Loucy (cell line): ENCODE results near the gene ARF1.

ENCODE experiments used
- H2AFZ ChIP-seq: fragments of 200-600 bp; sonication (generic); 2 replicates; pipeline ENCODE4 v1.6.0; 2016; ENCODE audit warnings: antibody characterized with exemption, mild to moderate bottlenecking, low read length, moderate library complexity
- H3F3A ChIP-seq: fragments of 200-600 bp; 2 replicates; pipeline ENCODE4 v1.6.0; 2016; ENCODE audit warnings: antibody characterized with exemption, low read depth, mild to moderate bottlenecking
- H3K27me3 ChIP-seq: fragments of 200-600 bp; sonication (generic); 2 replicates; pipeline ENCODE4 v1.6.1; 2014; ENCODE audit warnings: low read length, mild to moderate bottlenecking; ENCODE audit not compliant: insufficient read depth, poor library complexity, severe bottlenecking
- H3K36me3 ChIP-seq: fragments of 200-600 bp; sonication (generic); 2 replicates; pipeline ENCODE4 v1.6.1; 2016; ENCODE audit warnings: low read length; ENCODE audit not compliant: insufficient read depth
- H3K4me1 ChIP-seq: fragments of 200-600 bp; sonication (generic); 2 replicates; pipeline ENCODE4 v1.5.1; 2014; ENCODE audit warnings: low read length, mild to moderate bottlenecking; ENCODE audit not compliant: insufficient read depth, poor library complexity, severe bottlenecking
- H3K4me2 ChIP-seq: fragments of 200-600 bp; sonication (generic); 2 replicates; pipeline ENCODE4 v1.6.0; 2014; ENCODE audit warnings: antibody characterized with exemption, low read length, low read depth, mild to moderate bottlenecking; ENCODE audit not compliant: poor library complexity, severe bottlenecking
- H3K4me3 ChIP-seq: fragments of 200-600 bp; sonication (generic); 2 replicates; pipeline ENCODE4 v1.5.1; 2014; ENCODE audit warnings: low read length, mild to moderate bottlenecking, mixed read lengths; ENCODE audit not compliant: poor library complexity, severe bottlenecking
- H3K79me2 ChIP-seq: fragments of 200-600 bp; sonication (generic); 2 replicates; pipeline ENCODE4 v1.6.1; 2014; ENCODE audit warnings: low read length; ENCODE audit not compliant: insufficient read depth
- H3K9ac ChIP-seq: fragments of 200-600 bp; sonication (generic); 2 replicates; pipeline ENCODE4 v1.6.0; 2014; ENCODE audit warnings: mild to moderate bottlenecking, low read depth, low read length, moderate library complexity; ENCODE audit not compliant: poor library complexity, severe bottlenecking
- H3K9me2 ChIP-seq: fragments of 200-600 bp; sonication (generic); replicated peaks from 2 replicates; pipeline ENCODE4 v1.6.1; 2016; ENCODE audit warnings: low read depth, low read length, mixed read lengths
- H3K9me3 ChIP-seq: fragments of 200-600 bp; sonication (generic); 2 replicates; pipeline ENCODE4 v1.6.1; 2014; ENCODE audit warnings: mild to moderate bottlenecking, antibody characterized with exemption, low read length, low read depth; ENCODE audit not compliant: insufficient read depth
- H4K20me1 ChIP-seq: fragments of 200-600 bp; sonication (generic); 2 replicates; pipeline ENCODE4 v1.6.0; 2014; ENCODE audit warnings: antibody characterized with exemption, low read length, mild to moderate bottlenecking; ENCODE audit not compliant: insufficient read depth, poor library complexity, severe bottlenecking
- EZH2phosphoT487 ChIP-seq: fragments of 200-600 bp; IDR thresholded peaks from 2 replicates; pipeline ENCODE4 v1.6.1; 2018; ENCODE audit warnings: antibody characterized with exemption, mild to moderate bottlenecking, moderate library complexity, borderline replicate concordance
- TF ChIP-seq, protein P1 (sequence below): fragments of 200-600 bp; sonication (generic); conservative IDR thresholded peaks from 2 replicates; pipeline ENCODE4 v1.5.1; 2014; ENCODE audit warnings: mild to moderate bottlenecking, antibody characterized with exemption, low read length

The ARF1 gene

DNA sequence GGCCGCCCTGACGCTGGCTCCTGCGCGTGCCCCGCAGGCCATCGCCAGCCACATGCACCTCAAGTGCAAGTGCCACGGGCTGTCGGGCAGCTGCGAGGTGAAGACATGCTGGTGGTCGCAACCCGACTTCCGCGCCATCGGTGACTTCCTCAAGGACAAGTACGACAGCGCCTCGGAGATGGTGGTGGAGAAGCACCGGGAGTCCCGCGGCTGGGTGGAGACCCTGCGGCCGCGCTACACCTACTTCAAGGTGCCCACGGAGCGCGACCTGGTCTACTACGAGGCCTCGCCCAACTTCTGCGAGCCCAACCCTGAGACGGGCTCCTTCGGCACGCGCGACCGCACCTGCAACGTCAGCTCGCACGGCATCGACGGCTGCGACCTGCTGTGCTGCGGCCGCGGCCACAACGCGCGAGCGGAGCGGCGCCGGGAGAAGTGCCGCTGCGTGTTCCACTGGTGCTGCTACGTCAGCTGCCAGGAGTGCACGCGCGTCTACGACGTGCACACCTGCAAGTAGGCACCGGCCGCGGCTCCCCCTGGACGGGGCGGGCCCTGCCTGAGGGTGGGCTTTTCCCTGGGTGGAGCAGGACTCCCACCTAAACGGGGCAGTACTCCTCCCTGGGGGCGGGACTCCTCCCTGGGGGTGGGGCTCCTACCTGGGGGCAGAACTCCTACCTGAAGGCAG lies 23.4 kb upstream of the ARF1 start:
- no peaks in the 10 kb centered on the region for H3K79me2 ChIP-seq
- H3K4me2 ChIP-seq = no peak overlapping the region
- H4K20me1 ChIP-seq = no peaks in the 10 kb centered on the region

DNA sequence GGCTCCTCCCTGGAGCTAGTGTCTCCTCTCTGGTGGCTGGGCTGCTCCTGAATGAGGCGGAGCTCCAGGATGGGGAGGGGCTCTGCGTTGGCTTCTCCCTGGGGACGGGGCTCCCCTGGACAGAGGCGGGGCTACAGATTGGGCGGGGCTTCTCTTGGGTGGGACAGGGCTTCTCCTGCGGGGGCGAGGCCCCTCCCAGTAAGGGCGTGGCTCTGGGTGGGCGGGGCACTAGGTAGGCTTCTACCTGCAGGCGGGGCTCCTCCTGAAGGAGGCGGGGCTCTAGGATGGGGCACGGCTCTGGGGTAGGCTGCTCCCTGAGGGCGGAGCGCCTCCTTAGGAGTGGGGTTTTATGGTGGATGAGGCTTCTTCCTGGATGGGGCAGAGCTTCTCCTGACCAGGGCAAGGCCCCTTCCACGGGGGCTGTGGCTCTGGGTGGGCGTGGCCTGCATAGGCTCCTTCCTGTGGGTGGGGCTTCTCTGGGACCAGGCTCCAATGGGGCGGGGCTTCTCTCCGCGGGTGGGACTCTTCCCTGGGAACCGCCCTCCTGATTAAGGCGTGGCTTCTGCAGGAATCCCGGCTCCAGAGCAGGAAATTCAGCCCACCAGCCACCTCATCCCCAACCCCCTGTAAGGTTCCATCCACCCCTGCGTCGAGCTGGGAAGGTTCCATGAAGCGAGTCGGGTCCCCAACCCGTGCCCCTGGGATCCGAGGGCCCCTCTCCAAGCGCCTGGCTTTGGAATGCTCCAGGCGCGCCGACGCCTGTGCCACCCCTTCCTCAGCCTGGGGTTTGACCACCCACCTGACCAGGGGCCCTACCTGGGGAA lies 22.7 kb upstream of the ARF1 start:
- no peaks in the 10 kb centered on the region for H3K9me2 ChIP-seq
- H3K79me2 ChIP-seq = no peaks in the 10 kb centered on the region
- H3K4me2 ChIP-seq = no peak overlapping the region
- no peaks in the 10 kb centered on the region for H3K4me1 ChIP-seq
- TF ChIP-seq, protein P1, sequence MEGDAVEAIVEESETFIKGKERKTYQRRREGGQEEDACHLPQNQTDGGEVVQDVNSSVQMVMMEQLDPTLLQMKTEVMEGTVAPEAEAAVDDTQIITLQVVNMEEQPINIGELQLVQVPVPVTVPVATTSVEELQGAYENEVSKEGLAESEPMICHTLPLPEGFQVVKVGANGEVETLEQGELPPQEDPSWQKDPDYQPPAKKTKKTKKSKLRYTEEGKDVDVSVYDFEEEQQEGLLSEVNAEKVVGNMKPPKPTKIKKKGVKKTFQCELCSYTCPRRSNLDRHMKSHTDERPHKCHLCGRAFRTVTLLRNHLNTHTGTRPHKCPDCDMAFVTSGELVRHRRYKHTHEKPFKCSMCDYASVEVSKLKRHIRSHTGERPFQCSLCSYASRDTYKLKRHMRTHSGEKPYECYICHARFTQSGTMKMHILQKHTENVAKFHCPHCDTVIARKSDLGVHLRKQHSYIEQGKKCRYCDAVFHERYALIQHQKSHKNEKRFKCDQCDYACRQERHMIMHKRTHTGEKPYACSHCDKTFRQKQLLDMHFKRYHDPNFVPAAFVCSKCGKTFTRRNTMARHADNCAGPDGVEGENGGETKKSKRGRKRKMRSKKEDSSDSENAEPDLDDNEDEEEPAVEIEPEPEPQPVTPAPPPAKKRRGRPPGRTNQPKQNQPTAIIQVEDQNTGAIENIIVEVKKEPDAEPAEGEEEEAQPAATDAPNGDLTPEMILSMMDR = no peak
- TF ChIP-seq EZH2phosphoT487 = no peak
- no peaks in the 10 kb centered on the region for H3K27me3 ChIP-seq
- no peaks in the 10 kb centered on the region for H3K36me3 ChIP-seq
- H3K9me3 ChIP-seq = no peaks in the 10 kb centered on the region; the same call in 1 of the 2 replicates
- no peaks in the 10 kb centered on the region for H3F3A ChIP-seq
- H4K20me1 ChIP-seq = no peaks in the 10 kb centered on the region
- H3K4me3 ChIP-seq = no peak overlapping the region
- H2AFZ ChIP-seq = no peak overlapping the region
- H3K9ac ChIP-seq = no peak overlapping the region

More for the DNA sequence above, 23.4 kb upstream of the ARF1 start:
- Histone ChIP-seq H3F3A (no peaks in the 10 kb centered on the region), H2AFZ (no peak overlapping the region), H3K9ac (no peak overlapping the region), H3K4me3 (no peak overlapping the region), H3K9me2 (no peaks in the 10 kb centered on the region), H3K36me3 (no peaks in the 10 kb centered on the region), H3K4me1 (no peaks in the 10 kb centered on the region), H3K9me3 (no peaks in the 10 kb centered on the region; the same call in 1 of the 2 replicates), H3K27me3 (no peaks in the 10 kb centered on the region)
- no peak for TF ChIP-seq EZH2phosphoT487
- TF ChIP-seq, protein P1 = no peak

DNA sequence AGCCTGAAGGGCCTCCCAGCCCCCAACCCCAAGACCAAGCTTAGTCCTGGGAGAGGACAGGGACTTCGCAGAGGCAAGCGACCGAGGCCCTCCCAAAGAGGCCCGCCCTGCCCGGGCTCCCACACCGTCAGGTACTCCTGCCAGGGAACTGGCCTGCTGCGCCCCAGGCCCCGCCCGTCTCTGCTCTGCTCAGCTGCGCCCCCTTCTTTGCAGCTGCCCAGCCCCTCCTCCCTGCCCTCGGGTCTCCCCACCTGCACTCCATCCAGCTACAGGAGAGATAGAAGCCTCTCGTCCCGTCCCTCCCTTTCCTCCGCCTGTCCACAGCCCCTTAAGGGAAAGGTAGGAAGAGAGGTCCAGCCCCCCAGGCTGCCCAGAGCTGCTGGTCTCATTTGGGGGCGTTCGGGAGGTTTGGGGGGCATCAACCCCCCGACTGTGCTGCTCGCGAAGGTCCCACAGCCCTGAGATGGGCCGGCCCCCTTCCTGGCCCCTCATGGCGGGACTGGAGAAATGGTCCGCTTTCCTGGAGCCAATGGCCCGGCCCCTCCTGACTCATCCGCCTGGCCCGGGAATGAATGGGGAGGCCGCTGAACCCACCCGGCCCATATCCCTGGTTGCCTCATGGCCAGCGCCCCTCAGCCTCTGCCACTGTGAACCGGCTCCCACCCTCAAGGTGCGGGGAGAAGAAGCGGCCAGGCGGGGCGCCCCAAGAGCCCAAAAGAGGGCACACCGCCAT lies 21.9 kb upstream of the ARF1 start:
- no peaks in the 10 kb centered on the region for H4K20me1 ChIP-seq
- no peaks in the 10 kb centered on the region for H3K79me2 ChIP-seq
- no peaks in the 10 kb centered on the region for H3F3A ChIP-seq
- H3K9me2 ChIP-seq = no peaks in the 10 kb centered on the region
- no peak overlapping the region for H3K4me2 ChIP-seq
- H3K36me3 ChIP-seq = no peaks in the 10 kb centered on the region
- no peaks in the 10 kb centered on the region for H3K4me1 ChIP-seq
- TF ChIP-seq, protein P1 = no peak
- TF ChIP-seq EZH2phosphoT487 = no peak
- H3K9me3 ChIP-seq = no peaks in the 10 kb centered on the region; the same call in 1 of the 2 replicates
- no peak overlapping the region for H3K9ac ChIP-seq
- H3K4me3 ChIP-seq = no peak overlapping the region
- H3K27me3 ChIP-seq = no peaks in the 10 kb centered on the region
- H2AFZ ChIP-seq = no peak overlapping the region
